Measurements from ENCODE around the gene CBFA2T3.

DNA sequence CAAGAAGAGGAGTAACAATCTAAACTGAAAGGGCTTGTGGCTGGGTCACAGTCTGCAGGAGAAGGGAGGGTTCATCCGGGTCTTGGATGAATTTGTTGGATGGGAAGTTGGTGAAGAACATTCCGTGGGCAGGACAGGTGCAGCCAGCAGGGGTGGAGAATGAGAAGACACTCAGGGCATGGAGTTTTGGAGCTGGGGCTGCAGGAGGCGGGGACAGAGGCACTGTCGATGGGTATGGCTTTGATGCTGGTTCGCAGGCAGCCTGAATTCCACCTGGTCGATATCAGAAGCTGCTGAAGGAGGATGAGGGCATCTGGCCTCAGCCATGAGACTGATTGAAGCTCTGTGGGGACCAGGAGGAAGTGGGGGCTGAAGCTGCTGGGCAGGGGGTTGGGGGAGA lies 36.1 kb upstream of the CBFA2T3 start:
- TF ChIP-seq, protein P1, sequence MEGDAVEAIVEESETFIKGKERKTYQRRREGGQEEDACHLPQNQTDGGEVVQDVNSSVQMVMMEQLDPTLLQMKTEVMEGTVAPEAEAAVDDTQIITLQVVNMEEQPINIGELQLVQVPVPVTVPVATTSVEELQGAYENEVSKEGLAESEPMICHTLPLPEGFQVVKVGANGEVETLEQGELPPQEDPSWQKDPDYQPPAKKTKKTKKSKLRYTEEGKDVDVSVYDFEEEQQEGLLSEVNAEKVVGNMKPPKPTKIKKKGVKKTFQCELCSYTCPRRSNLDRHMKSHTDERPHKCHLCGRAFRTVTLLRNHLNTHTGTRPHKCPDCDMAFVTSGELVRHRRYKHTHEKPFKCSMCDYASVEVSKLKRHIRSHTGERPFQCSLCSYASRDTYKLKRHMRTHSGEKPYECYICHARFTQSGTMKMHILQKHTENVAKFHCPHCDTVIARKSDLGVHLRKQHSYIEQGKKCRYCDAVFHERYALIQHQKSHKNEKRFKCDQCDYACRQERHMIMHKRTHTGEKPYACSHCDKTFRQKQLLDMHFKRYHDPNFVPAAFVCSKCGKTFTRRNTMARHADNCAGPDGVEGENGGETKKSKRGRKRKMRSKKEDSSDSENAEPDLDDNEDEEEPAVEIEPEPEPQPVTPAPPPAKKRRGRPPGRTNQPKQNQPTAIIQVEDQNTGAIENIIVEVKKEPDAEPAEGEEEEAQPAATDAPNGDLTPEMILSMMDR (IDR thresholded peaks at IDR 0.05): no peak
- TF ChIP-seq POLR2A (IDR thresholded peaks at IDR 0.05): no peak
